Loucy (cell line): ENCODE measurements around the gene IFNA21.
A peak's percentile ranks its signal among the peaks of the same experiment; 100 is the strongest.

ENCODE experiments used
- H2AFZ ChIP-seq: fragments of 200-600 bp; sonication (generic); 2 replicates; pipeline ENCODE4 v1.6.0; 2016; ENCODE audit warnings: antibody characterized with exemption, mild to moderate bottlenecking, low read length, moderate library complexity
- H3F3A ChIP-seq: fragments of 200-600 bp; 2 replicates; pipeline ENCODE4 v1.6.0; 2016; ENCODE audit warnings: antibody characterized with exemption, low read depth, mild to moderate bottlenecking
- H3K27me3 ChIP-seq: fragments of 200-600 bp; sonication (generic); 2 replicates; pipeline ENCODE4 v1.6.1; 2014; ENCODE audit warnings: low read length, mild to moderate bottlenecking; ENCODE audit not compliant: insufficient read depth, poor library complexity, severe bottlenecking
- H3K36me3 ChIP-seq: fragments of 200-600 bp; sonication (generic); 2 replicates; pipeline ENCODE4 v1.6.1; 2016; ENCODE audit warnings: low read length; ENCODE audit not compliant: insufficient read depth
- H3K4me1 ChIP-seq: fragments of 200-600 bp; sonication (generic); 2 replicates; pipeline ENCODE4 v1.5.1; 2014; ENCODE audit warnings: low read length, mild to moderate bottlenecking; ENCODE audit not compliant: insufficient read depth, poor library complexity, severe bottlenecking
- H3K4me2 ChIP-seq: fragments of 200-600 bp; sonication (generic); 2 replicates; pipeline ENCODE4 v1.6.0; 2014; ENCODE audit warnings: antibody characterized with exemption, low read length, low read depth, mild to moderate bottlenecking; ENCODE audit not compliant: poor library complexity, severe bottlenecking
- H3K4me3 ChIP-seq: fragments of 200-600 bp; sonication (generic); 2 replicates; pipeline ENCODE4 v1.5.1; 2014; ENCODE audit warnings: low read length, mild to moderate bottlenecking, mixed read lengths; ENCODE audit not compliant: poor library complexity, severe bottlenecking
- H3K79me2 ChIP-seq: fragments of 200-600 bp; sonication (generic); 2 replicates; pipeline ENCODE4 v1.6.1; 2014; ENCODE audit warnings: low read length; ENCODE audit not compliant: insufficient read depth
- H3K9ac ChIP-seq: fragments of 200-600 bp; sonication (generic); 2 replicates; pipeline ENCODE4 v1.6.0; 2014; ENCODE audit warnings: mild to moderate bottlenecking, low read depth, low read length, moderate library complexity; ENCODE audit not compliant: poor library complexity, severe bottlenecking
- H3K9me2 ChIP-seq: fragments of 200-600 bp; sonication (generic); replicated peaks from 2 replicates; pipeline ENCODE4 v1.6.1; 2016; ENCODE audit warnings: low read depth, low read length, mixed read lengths
- H3K9me3 ChIP-seq: fragments of 200-600 bp; sonication (generic); 2 replicates; pipeline ENCODE4 v1.6.1; 2014; ENCODE audit warnings: mild to moderate bottlenecking, antibody characterized with exemption, low read length, low read depth; ENCODE audit not compliant: insufficient read depth
- H4K20me1 ChIP-seq: fragments of 200-600 bp; sonication (generic); 2 replicates; pipeline ENCODE4 v1.6.0; 2014; ENCODE audit warnings: antibody characterized with exemption, low read length, mild to moderate bottlenecking; ENCODE audit not compliant: insufficient read depth, poor library complexity, severe bottlenecking
- EZH2phosphoT487 ChIP-seq: fragments of 200-600 bp; IDR thresholded peaks from 2 replicates; pipeline ENCODE4 v1.6.1; 2018; ENCODE audit warnings: antibody characterized with exemption, mild to moderate bottlenecking, moderate library complexity, borderline replicate concordance
- TF ChIP-seq, protein P1 (sequence below): fragments of 200-600 bp; sonication (generic); conservative IDR thresholded peaks from 2 replicates; pipeline ENCODE4 v1.5.1; 2014; ENCODE audit warnings: mild to moderate bottlenecking, antibody characterized with exemption, low read length

Gene IFNA21

DNA sequence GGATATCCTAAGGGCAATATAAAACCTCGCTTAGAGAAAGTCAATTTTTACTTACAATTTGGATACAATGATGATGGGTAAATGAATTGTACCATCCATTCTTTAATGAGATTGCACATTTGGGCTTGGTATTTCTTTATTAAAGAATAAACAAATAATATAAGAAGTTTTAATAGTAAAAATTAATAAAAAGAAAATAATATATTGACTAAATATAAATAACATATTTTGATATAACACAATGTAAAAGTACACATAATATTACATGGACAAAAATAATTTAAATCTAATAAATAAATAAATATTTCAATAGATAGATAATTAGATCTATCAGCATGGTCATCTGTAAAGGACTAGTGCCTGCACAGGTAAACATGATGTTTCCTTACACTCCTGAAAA, 944 bp downstream of the IFNA21 start:
- no peaks in the 10 kb centered on the region for H3K36me3 ChIP-seq
- peaks cover 4% of the 10 kb centered on the region for H3K4me1 ChIP-seq
- no peak overlapping the region for H2AFZ ChIP-seq
- no peaks in the 10 kb centered on the region for H4K20me1 ChIP-seq
- H3K4me3 ChIP-seq = no peak overlapping the region
- H3F3A ChIP-seq = no peaks in the 10 kb centered on the region
- H3K27me3 ChIP-seq = no peaks in the 10 kb centered on the region
- TF ChIP-seq, protein P1, sequence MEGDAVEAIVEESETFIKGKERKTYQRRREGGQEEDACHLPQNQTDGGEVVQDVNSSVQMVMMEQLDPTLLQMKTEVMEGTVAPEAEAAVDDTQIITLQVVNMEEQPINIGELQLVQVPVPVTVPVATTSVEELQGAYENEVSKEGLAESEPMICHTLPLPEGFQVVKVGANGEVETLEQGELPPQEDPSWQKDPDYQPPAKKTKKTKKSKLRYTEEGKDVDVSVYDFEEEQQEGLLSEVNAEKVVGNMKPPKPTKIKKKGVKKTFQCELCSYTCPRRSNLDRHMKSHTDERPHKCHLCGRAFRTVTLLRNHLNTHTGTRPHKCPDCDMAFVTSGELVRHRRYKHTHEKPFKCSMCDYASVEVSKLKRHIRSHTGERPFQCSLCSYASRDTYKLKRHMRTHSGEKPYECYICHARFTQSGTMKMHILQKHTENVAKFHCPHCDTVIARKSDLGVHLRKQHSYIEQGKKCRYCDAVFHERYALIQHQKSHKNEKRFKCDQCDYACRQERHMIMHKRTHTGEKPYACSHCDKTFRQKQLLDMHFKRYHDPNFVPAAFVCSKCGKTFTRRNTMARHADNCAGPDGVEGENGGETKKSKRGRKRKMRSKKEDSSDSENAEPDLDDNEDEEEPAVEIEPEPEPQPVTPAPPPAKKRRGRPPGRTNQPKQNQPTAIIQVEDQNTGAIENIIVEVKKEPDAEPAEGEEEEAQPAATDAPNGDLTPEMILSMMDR = no peak
- no peak for TF ChIP-seq EZH2phosphoT487
- H3K9me3 ChIP-seq = peaks cover 6% of the 10 kb centered on the region; the same call in 1 of the 2 replicates
- no peak overlapping the region for H3K4me2 ChIP-seq
- no peaks in the 10 kb centered on the region for H3K79me2 ChIP-seq
- no peak overlapping the region for H3K9ac ChIP-seq
- no peaks in the 10 kb centered on the region for H3K9me2 ChIP-seq

DNA sequence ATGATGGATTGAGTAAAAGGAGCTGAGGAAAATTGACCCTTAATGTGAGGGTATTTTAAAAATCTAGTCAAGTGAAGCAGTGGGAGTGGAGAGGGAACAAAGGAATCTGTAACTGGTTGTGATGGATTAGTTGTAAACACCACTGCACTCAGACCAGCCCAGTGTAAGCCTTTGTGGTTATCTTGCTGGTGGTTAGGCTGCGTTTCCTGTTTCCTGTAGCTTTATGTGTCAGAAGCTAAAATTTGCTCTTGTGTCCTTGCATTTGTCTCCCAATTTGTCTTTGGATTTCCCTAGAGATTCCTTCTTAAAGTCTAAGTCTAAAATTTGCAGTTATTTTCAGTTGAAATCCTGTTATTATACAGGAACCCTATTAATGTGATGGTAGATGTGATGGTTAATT, 6.3 kb downstream of the IFNA21 start:
- H3K9me3 ChIP-seq = peaks cover 19% of the 10 kb centered on the region
- no peak overlapping the region for H2AFZ ChIP-seq
- no peaks in the 10 kb centered on the region for H3K36me3 ChIP-seq
- H3K9me2 ChIP-seq = no peaks in the 10 kb centered on the region
- no peaks in the 10 kb centered on the region for H3K27me3 ChIP-seq
- H3K4me1 ChIP-seq = peaks cover 7% of the 10 kb centered on the region
- H3K4me3 ChIP-seq = peak overlapping the region; percentile 0
- no peaks in the 10 kb centered on the region for H4K20me1 ChIP-seq
- H3K9ac ChIP-seq = no peak overlapping the region
- H3K4me2 ChIP-seq = peak overlapping the region; percentile 28
- H3F3A ChIP-seq = no peaks in the 10 kb centered on the region
- H3K79me2 ChIP-seq = no peaks in the 10 kb centered on the region
- TF ChIP-seq, protein P1 = no peak
- TF ChIP-seq EZH2phosphoT487 = no peak

DNA sequence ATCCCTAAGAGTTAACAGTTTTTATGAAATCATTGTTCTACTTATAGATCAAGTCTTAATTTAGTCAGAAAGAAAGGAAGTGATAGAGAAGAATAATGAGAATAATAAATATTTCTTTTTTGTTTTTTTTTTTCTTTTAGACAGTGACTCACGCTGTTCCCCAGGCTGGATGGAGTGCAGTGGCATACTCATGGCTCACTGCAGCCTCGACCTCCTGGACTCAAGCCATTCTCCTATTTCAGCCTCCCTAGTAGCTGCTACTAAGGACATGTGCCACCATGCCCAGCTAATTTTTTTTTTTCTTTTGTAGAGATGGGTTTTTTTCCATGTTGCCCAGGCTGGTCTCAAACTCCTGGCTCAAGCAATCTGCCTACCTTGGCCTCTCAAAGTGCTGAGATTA, 11.0 kb downstream of the IFNA21 start:
- no peak for TF ChIP-seq EZH2phosphoT487
- TF ChIP-seq, protein P1 = no peak
- Histone ChIP-seq H3F3A (no peaks in the 10 kb centered on the region), H3K79me2 (no peaks in the 10 kb centered on the region), H3K36me3 (no peaks in the 10 kb centered on the region), H3K4me1 (peaks cover 12% of the 10 kb centered on the region), H3K4me3 (no peak overlapping the region), H2AFZ (no peak overlapping the region), H4K20me1 (no peaks in the 10 kb centered on the region), H3K27me3 (no peaks in the 10 kb centered on the region), H3K9me2 (no peaks in the 10 kb centered on the region), H3K4me2 (no peak overlapping the region), H3K9ac (no peak overlapping the region), H3K9me3 (peaks cover 13% of the 10 kb centered on the region)
